Suppressor macrophage treated with lipopolysaccharide for 1 hour (primary cell): ENCODE results near the gene ANKS1A.

ENCODE experiments used
- DNase-seq, 3 donors: peaks; one replicate each; pipeline ENCODE4 v3.0.0-alpha.2; 2020 to 2022

Gene ANKS1A

DNA sequence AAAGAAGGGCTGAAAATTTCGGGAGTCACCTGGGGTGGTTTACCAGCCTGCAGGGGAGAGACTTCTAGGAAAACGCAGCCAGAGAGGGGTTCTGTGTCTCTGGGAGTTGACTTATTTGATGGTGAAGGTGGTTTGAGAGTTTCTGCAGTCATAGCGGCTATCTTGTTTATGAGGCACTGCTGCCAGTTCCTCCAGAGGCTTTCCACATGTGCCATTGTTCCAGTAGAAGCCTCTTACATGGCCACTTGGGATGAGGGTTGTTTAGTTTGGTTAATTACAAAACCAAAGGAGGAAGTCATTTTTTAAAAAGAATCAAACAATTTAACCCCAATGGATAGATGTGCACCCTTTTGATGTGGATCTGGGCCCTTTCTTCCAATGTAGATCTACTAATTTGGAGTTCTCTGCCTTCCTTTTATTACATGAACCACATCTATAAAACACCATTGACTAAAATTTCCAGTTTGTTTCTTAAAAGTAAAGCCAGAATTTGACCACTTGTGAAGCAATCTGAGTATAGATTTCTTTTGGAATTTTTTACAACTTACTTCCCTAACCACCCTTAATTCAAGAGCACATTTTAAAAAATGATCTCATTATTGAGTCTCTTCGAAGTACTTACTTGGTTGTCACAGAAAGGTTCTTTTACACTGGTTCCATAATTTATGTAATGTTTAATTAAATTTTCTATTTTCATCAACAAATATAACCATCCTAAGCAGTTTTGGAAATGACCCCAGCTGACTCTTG lies 154.5 kb downstream of the ANKS1A start:
- peak; percentile 18 to 58 (median 51) for DNase-seq

DNA sequence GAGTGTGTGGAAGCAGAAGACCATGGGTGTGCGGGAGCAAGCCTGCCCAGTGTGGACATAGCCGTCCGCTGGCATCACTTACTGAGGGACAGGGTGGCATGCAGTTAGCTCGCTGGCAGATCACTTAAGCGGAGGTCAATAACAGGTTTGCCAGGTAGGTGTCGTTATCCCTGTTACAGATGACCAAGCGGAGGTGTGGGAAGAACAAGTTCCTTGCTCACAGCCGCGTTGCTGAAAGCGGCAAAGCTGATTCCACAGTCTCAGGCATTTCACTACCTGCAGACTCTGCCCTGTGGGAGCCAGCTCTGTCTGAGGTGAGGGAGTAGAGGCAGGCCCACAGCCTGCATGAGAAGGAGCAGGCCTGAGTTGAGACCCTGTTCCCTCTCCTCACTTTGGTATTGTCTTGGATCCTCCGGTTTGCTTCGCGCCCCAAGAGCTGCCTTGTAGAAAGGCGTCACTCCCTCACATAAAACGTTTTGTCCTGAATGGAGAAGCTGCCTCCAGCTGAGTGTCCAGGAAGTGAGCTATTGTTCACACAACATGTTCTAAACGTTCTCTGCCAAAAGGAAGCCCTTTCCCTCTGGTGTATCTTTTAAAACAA lies 155.2 kb downstream of the ANKS1A start:
- DNase-seq: peak; percentile 49 to 66 (median 61)

- DNase-seq: peak; percentile 54 to 76 (median 74)
Observed at GRCh38 chr6:35044761-35045421, 155.8 kb downstream of the ANKS1A start.

- DNase-seq: no peak
Observed at GRCh38 chr6:35046103-35046502, 157.0 kb downstream of the ANKS1A start.

- no peak for DNase-seq
Observed at GRCh38 chr6:35046862-35047261, 157.8 kb downstream of the ANKS1A start.

DNA sequence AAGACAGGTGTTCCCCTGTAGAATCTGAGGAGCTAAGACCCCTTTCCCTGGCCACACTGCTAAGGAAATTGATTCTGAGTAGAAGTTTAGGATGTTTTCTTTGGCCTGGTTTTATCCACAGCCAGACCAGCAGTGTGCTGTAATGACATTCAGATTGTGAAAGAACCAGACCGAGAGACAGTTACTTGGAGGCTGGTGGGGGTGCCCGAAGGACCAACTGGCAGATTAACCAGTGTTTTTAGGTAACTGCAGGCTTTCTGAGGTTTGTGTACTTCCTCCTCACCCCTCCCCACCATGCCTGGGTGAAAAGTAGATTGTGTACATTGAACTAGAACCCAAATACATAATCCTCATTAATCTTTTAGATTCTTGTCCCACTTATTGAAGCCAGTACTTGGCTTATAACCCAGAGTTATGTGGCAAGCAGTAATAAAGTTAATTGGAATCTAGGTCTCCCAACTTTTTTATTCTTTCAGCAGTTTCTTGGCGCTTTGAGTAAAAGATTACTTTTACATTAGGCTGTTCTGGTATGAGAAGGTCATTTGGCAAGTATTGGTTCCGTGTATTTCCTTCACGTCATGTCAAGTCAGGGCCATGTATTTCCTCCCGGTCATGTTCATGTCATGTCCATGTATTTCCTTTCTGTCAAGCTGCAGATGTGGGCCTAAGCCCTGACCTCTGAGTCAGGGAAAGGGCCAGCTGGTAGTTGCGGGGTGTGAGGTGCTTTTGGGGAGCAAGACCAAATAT lies 158.4 kb downstream of the ANKS1A start:
- peak; percentile 39 to 49 (median 42) for DNase-seq

DNA sequence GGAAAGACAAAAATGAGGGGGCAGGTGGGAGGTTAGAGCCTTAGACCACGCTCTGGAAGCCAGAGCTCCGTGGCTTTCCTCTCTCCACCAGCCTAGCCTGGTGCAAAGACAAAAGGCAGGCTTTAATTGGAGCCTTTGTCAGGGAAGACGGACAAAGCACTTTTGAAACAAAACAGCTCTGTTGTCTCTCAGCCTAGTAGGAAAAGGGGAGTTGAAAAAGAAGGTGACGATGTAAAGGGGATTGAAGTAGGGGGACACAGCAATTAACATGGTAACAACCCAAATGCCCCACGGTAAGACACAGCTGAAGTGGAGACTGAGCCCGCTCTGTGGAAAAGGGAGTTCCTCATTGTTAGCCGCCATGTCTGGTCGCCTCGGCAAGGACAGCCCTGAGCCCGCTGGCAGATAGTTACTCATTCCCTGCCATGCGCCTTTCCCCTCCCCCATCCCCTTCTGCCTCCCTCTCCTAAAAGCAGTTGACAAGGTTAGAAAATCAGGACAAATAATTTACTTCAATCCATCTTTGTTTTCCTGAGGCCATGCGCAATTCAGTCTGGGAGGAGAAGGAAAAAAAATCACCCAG lies 159.1 kb downstream of the ANKS1A start:
- peak; percentile 64 to 81 (median 71) for DNase-seq

DNA sequence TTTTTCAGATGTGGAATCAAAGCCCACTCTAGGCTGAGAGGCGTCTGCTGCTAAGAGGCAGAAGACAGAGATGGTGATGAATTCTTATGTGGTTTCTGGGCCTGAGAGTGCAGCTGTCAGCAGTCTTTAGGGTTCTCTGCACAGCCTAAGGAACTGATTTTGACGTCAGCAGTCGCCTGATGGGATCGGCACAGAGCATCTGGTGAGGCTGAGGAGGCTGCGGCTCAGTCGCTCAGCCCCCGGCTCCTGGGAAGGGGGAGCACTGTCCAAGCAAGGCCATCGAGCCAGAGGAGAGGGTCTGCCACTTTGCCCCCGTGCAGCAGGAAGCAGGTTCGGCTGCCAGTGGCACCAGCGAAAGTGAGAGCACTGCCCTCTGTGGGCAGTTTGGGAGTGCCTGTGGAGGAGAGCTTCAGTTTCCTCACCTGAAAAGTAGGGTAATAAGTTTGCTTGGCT lies 159.6 kb downstream of the ANKS1A start:
- DNase-seq: peak; percentile 75 to 79 (median 78)

DNA sequence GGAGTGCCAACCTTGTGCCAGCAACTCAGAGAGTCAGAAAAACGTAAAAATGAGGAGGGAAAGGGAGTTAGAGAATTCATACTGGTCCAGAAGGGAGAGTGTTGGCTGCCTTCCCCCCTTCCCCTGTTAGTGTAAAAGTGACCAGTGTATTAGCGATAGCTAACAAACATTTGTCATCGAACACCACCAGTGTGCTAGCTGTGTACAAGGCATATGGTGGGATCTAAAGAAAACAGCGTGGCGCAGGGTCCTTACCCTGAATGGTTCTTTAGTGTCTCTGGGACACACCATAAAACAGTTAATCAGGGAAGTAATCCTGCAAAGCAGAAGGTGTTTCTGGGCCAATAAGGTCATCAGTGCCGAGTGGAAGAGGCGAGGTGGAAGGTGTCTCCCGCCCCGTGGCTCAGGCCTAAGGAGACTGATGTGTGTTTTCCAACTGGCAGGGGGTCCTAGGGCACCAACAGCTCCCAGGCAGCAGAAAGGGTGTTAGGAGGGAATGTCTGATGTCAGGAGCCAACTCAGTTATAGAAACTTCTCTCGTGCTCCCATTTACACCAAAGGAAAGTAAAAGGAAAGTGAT lies 160.2 kb downstream of the ANKS1A start:
- no peak for DNase-seq

GRCh38 chr6:35049900-35050756 lies 161.1 kb downstream of the ANKS1A start:
- peak; percentile 19 to 45 (median 33) for DNase-seq

- no peak for DNase-seq
Observed at GRCh38 chr6:35050757-35051330, 161.8 kb downstream of the ANKS1A start.

GRCh38 chr6:35051396-35051795 lies 162.3 kb downstream of the ANKS1A start:
- DNase-seq: no peak

- DNase-seq: no peak
Observed at GRCh38 chr6:35051997-35052583, 163.0 kb downstream of the ANKS1A start.

DNA sequence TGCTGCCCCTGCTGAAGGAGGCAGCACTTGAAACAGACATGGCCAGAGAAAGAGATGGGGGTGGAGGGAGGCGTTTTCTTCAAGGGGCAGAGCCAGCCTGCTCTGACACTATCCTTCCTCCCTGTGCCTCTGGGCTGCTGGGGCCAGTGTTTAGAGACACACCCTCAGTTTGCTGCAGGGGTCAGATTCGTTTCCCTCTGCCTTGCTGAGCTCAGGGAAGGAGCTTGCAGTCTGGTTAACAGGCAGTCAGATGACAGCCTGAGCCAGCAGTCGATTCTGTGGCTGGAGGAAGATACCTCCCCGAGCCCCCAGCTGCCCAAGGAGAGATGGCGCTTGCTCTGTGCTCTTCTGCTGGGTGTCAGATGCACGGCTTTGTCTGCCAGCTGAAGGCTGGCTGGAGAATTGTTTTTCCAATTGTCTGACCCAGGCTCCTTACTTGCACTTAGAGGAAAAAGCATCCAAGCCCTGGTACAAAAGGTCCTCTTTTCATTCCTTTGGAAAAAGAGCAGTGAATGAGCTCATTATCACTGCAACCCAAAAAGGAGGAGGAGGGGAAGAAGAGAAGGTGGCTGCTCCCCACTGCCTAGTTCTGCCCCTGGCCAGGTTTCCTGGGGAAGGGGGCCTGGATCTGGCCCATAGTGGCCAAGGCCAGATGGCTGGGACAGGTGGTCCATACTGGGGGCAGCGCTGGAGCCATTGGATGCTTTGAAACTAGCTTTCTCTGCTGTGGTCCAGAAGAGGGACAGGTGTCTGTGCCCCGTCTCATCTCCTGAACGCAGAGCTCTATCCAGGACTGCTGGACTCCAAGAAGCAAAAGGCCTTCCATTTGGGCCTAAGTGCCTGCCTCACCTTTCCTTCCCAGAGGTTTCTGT lies 163.9 kb downstream of the ANKS1A start:
- peak; percentile 59 to 64 (median 62) for DNase-seq

DNA sequence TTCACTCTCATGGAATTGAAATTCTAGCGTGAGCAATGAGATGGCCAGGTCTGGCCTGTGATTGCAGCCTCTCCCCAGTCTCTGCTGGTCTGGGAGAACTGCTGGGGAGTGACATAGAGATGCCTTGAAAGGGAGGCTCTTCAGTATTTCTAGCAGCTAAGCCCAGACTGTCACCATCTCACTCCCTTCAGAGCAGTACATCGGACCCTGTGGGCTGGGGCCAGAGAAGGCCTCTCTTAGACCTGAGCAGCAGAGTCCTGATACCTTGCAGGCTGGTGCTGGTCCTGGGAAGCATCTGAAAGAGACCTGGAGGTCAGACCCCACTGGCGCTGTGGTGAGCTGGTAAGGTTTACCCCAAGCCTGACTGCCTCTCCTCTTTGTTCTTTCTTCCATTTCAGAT lies 164.6 kb downstream of the ANKS1A start:
- DNase-seq: no peak

GRCh38 chr6:35054106-35054742 lies 165.2 kb downstream of the ANKS1A start:
- DNase-seq: no peak

DNA sequence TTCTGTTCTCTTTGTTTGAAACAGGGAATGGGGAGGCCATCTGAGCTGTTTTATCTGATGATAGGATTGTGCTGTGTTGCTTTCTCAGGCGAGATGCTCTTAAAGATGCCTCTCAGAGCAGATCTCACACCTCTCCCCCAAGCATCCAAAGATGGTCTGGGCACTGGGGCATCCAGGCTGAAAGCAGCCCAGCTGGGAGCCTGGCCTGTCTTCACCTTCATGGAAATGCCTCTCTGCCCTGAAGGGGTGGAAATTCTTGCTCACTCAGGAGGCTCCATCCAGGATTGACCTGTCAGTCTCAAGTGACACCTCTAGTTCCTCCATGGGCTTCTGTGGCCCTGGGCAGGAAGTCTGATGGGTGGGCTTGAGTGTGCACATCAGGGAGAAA lies 165.7 kb downstream of the ANKS1A start:
- DNase-seq: no peak

DNA sequence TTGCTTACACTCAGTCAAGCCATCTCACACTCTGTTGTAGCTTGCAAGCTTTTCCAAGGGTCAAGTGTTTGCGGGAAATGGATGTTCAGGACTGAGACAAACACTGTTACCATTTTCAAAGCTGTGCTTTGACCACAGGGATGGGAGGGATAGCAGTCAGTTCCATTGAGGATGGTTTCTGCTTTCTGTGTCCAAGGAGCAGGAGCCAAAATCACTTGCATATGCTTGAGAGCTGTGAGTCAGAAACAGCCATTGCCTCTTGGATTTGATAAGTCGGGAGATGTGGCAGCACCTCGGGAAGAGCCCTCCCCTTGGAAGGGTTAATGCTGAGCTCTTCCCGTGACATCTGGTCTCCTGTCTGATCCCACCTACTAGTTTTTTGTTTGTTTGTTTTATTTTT lies 166.8 kb downstream of the ANKS1A start:
- DNase-seq: no peak

- no peak for DNase-seq
Observed at GRCh38 chr6:35056952-35057351, 167.9 kb downstream of the ANKS1A start.
